H9 (cell line): ENCODE results near the gene CDH13. TPM values are rescaled to one million over a fixed set of nuclear protein-coding genes. Genes with fewer than 3 reads are reported as not detected.

Experiments
- DNase-seq: peaks from one replicate; pipeline ENCODE4 v3.0.0-alpha.2; 2017
- H2AFZ ChIP-seq: one replicate; pipeline ENCODE4 v1.6.1; 2013; ENCODE audit warnings: mild to moderate bottlenecking, low read length, control low read depth, moderate library complexity
- H2AK5ac ChIP-seq: 2 replicates; pipeline ENCODE4 v1.6.1; 2013; ENCODE audit warnings: low read length, control low read depth, mixed read lengths; ENCODE audit not compliant: insufficient read length
- H2BK120ac ChIP-seq: one replicate; pipeline ENCODE4 v1.6.1; 2013; ENCODE audit warnings: low read depth, mild to moderate bottlenecking, low read length, control low read depth, inconsistent platforms; ENCODE audit not compliant: poor library complexity, severe bottlenecking
- H2BK12ac ChIP-seq: 2 replicates; pipeline ENCODE4 v1.6.1; 2013; ENCODE audit warnings: low read length, control low read depth, mixed read lengths, low read depth; ENCODE audit not compliant: insufficient read length
- H2BK15ac ChIP-seq: 2 replicates; pipeline ENCODE4 v1.6.1; 2013; ENCODE audit warnings: low read depth, low read length, control low read depth
- H2BK20ac ChIP-seq: one replicate; pipeline ENCODE4 v1.6.1; 2013; ENCODE audit warnings: low read depth, mild to moderate bottlenecking, low read length, control low read depth, inconsistent platforms; ENCODE audit not compliant: poor library complexity, severe bottlenecking
- H2BK5ac ChIP-seq: 2 replicates; pipeline ENCODE4 v1.6.1; 2013; ENCODE audit warnings: low read length, control low read depth, mixed read lengths; ENCODE audit not compliant: insufficient read length
- H3K14ac ChIP-seq: 2 replicates; pipeline ENCODE4 v1.6.1; 2013; ENCODE audit warnings: low read length, control low read depth; ENCODE audit not compliant: insufficient read depth
- H3K18ac ChIP-seq: 2 replicates; pipeline ENCODE4 v1.6.1; 2013; ENCODE audit warnings: low read depth, mild to moderate bottlenecking, mixed read lengths, low read length, control low read depth; ENCODE audit not compliant: insufficient read length
- H3K23ac ChIP-seq: 2 replicates; pipeline ENCODE4 v1.6.1; 2013; ENCODE audit warnings: low read length, control low read depth, mixed read lengths, low read depth; ENCODE audit not compliant: insufficient read length
- H3K23me2 ChIP-seq: 2 replicates; pipeline ENCODE4 v1.6.1; 2013; ENCODE audit warnings: low read depth, mild to moderate bottlenecking, mixed read lengths, low read length, control low read depth; ENCODE audit not compliant: insufficient read length, poor library complexity, severe bottlenecking
- H3K27ac ChIP-seq: 2 replicates; pipeline ENCODE4 v1.5.1; 2013; ENCODE audit warnings: low read length, control low read depth, mixed read lengths, low read depth; ENCODE audit not compliant: insufficient read length
- H3K27me3 ChIP-seq: 2 replicates; pipeline ENCODE4 v1.6.1; 2013; ENCODE audit warnings: low read length, control low read depth, inconsistent platforms; ENCODE audit not compliant: insufficient read depth
- H3K4ac ChIP-seq: 2 replicates; pipeline ENCODE4 v1.6.1; 2013; ENCODE audit warnings: low read depth, mild to moderate bottlenecking, control low read depth, inconsistent platforms, low read length, moderate library complexity
- H3K4me1 ChIP-seq: 2 replicates; pipeline ENCODE4 v1.6.1; 2013; ENCODE audit warnings: low read length, control low read depth, inconsistent platforms; ENCODE audit not compliant: insufficient read depth
- H3K4me2 ChIP-seq: 2 replicates; pipeline ENCODE4 v1.6.1; 2013; ENCODE audit warnings: low read length, control low read depth, mixed read lengths; ENCODE audit not compliant: insufficient read length, insufficient read depth
- H3K56ac ChIP-seq: 2 replicates; pipeline ENCODE4 v1.6.1; 2013; ENCODE audit warnings: low read depth, mild to moderate bottlenecking, mixed read lengths, low read length, control low read depth; ENCODE audit not compliant: insufficient read length
- H3K79me1 ChIP-seq: 2 replicates; pipeline ENCODE4 v1.6.1; 2013; ENCODE audit warnings: low read depth, mild to moderate bottlenecking, moderate library complexity, low read length, control low read depth, inconsistent platforms; ENCODE audit not compliant: insufficient read depth, poor library complexity, severe bottlenecking
- H3K79me2 ChIP-seq: 2 replicates; pipeline ENCODE4 v1.6.1; 2013; ENCODE audit warnings: low read length, control low read depth, inconsistent platforms; ENCODE audit not compliant: insufficient read depth
- H3K9ac ChIP-seq: 2 replicates; pipeline ENCODE4 v1.6.1; 2013; ENCODE audit warnings: low read length, control low read depth, mixed read lengths; ENCODE audit not compliant: insufficient read length; ENCODE audit errors: extremely low read depth
- H3K9me3 ChIP-seq: one replicate; pipeline ENCODE4 v1.6.1; 2013; ENCODE audit warnings: low read depth, low read length, inconsistent platforms; ENCODE audit not compliant: control insufficient read depth
- H3T11ph ChIP-seq: one replicate; pipeline ENCODE4 v1.6.1; 2013; ENCODE audit warnings: mild to moderate bottlenecking, low read length, control low read depth, inconsistent platforms
- H4K20me1 ChIP-seq: one replicate; pipeline ENCODE4 v1.6.1; 2013; ENCODE audit not compliant: control insufficient read depth, insufficient read length, insufficient read depth
- H4K5ac ChIP-seq: 2 replicates; pipeline ENCODE4 v1.6.1; 2013; ENCODE audit warnings: low read depth, mild to moderate bottlenecking, mixed read lengths, low read length, control low read depth; ENCODE audit not compliant: insufficient read length
- H4K8ac ChIP-seq: replicated peaks from 2 replicates; pipeline ENCODE4 v1.6.1; 2013; ENCODE audit warnings: low read length, control low read depth, mixed read lengths, low read depth; ENCODE audit not compliant: insufficient read length
- H4K91ac ChIP-seq: 2 replicates; pipeline ENCODE4 v1.6.1; 2013; ENCODE audit warnings: low read depth, mild to moderate bottlenecking, moderate library complexity, mixed read lengths, low read length, control low read depth; ENCODE audit not compliant: insufficient read length
- H3K27ac Mint-ChIP-seq, 3 experiments: 2 replicates in 2 of 3; 3 replicates in 1 of 3; pipeline ENCODE4 v1.8.0; 2020 to 2021; ENCODE audit warnings: mixed read lengths in 3 of 3, mild to moderate bottlenecking in 1 of 3, moderate library complexity in 1 of 3
- H3K27me3 Mint-ChIP-seq: 2 replicates; pipeline ENCODE4 v1.8.0; 2021; ENCODE audit warnings: low read depth, mild to moderate bottlenecking, moderate library complexity, mixed read lengths
- H3K36me3 Mint-ChIP-seq, 3 experiments: 2 replicates in 2 of 3; 3 replicates in 1 of 3; pipeline ENCODE4 v1.8.0; 2020 to 2021; ENCODE audit warnings: low read depth in 3 of 3, mixed read lengths in 3 of 3; ENCODE audit not compliant: insufficient read depth in 1 of 3
- H3K4me1 Mint-ChIP-seq, 2 experiments: 2 replicates each; pipeline ENCODE4 v1.8.0; 2020; ENCODE audit warnings: mixed read lengths in 2 of 2
- H3K4me3 Mint-ChIP-seq, 2 experiments: 2 replicates in 1 of 2; 3 replicates in 1 of 2; pipeline ENCODE4 v1.8.0; 2020 to 2021; ENCODE audit warnings: mild to moderate bottlenecking in 2 of 2, mixed read lengths in 2 of 2, moderate library complexity in 1 of 2
- H3K9me3 Mint-ChIP-seq, 2 experiments: 2 replicates in 1 of 2; 3 replicates in 1 of 2; pipeline ENCODE4 v1.8.0; 2020; ENCODE audit warnings: mild to moderate bottlenecking in 2 of 2, mixed read lengths in 2 of 2, moderate library complexity in 1 of 2
- WGBS: extraction: QIAGEN DNeasy Blood & Tissue Kit; methylation state at CpG from one replicate; pipeline ENCODE4 v1.1.7; 2013; ENCODE audit warnings: missing lambda C conversion rate, low lambda C conversion rate, mixed read lengths; ENCODE audit not compliant: insufficient read length; ENCODE audit errors: extremely low coverage; 5-methylcytosine and 5-hydroxymethylcytosine counted together
- total RNA-seq: library from RNA; stranded (reverse); gene quantifications from 2 replicates; pipeline ENCODE4 v1.2.1, GENCODE V29; 2021
- TF ChIP-seq, protein P1 (sequence below): fragments of 200-600 bp; sonication (generic); conservative IDR thresholded peaks from 3 replicates; pipeline ENCODE4 v1.8.0; 2021; ENCODE audit warnings: antibody characterized with exemption, mild to moderate bottlenecking

The CDH13 gene
- total RNA-seq, 1 experiment from 2014 or later = 1.5 TPM

- H3K4me1 Mint-ChIP-seq = peaks cover under 1% of the 10 kb centered on the region in 2 experiments; a peak in 2 of 4 replicates
- peaks cover 2% of the 10 kb centered on the region for H3K27me3 Mint-ChIP-seq
- H2BK120ac ChIP-seq = no peak overlapping the region
- H3K4ac ChIP-seq = no peak overlapping the region
- no peak overlapping the region for H3T11ph ChIP-seq
- H3K4me3 Mint-ChIP-seq = no peak overlapping the region
- WGBS = no CpG with 5 or more reads among the region's 5 CpGs
- no peak overlapping the region for H3K18ac ChIP-seq
- H3K56ac ChIP-seq = no peak overlapping the region
- no peak overlapping the region for H2BK5ac ChIP-seq
- H3K9me3 ChIP-seq = no peaks in the 10 kb centered on the region
- H3K14ac ChIP-seq = no peak overlapping the region
- no peak overlapping the region for H2AFZ ChIP-seq
- H3K27ac ChIP-seq = no peak overlapping the region
- no peak overlapping the region for H2BK15ac ChIP-seq
- H3K4me2 ChIP-seq = no peak overlapping the region
- TF ChIP-seq, protein P1, sequence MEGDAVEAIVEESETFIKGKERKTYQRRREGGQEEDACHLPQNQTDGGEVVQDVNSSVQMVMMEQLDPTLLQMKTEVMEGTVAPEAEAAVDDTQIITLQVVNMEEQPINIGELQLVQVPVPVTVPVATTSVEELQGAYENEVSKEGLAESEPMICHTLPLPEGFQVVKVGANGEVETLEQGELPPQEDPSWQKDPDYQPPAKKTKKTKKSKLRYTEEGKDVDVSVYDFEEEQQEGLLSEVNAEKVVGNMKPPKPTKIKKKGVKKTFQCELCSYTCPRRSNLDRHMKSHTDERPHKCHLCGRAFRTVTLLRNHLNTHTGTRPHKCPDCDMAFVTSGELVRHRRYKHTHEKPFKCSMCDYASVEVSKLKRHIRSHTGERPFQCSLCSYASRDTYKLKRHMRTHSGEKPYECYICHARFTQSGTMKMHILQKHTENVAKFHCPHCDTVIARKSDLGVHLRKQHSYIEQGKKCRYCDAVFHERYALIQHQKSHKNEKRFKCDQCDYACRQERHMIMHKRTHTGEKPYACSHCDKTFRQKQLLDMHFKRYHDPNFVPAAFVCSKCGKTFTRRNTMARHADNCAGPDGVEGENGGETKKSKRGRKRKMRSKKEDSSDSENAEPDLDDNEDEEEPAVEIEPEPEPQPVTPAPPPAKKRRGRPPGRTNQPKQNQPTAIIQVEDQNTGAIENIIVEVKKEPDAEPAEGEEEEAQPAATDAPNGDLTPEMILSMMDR = no peak
- no peak for DNase-seq
- H3K79me2 ChIP-seq = no peaks in the 10 kb centered on the region
- no peak overlapping the region for H4K91ac ChIP-seq
- H3K4me1 ChIP-seq = no peaks in the 10 kb centered on the region
- H2BK20ac ChIP-seq = no peak overlapping the region
- no peak overlapping the region for H4K5ac ChIP-seq
- no peak overlapping the region for H2BK12ac ChIP-seq
- H3K23ac ChIP-seq = no peak overlapping the region
- H4K20me1 ChIP-seq = no peaks in the 10 kb centered on the region
- no peak overlapping the region for H3K27ac Mint-ChIP-seq
- no peaks in the 10 kb centered on the region; the same call in 1 of the 2 replicates for H3K27me3 ChIP-seq
- H3K23me2 ChIP-seq = no peaks in the 10 kb centered on the region
- no peaks in the 10 kb centered on the region; a peak in 1 of 5 replicates for H3K9me3 Mint-ChIP-seq
- H2AK5ac ChIP-seq = no peak overlapping the region
- no peaks in the 10 kb centered on the region for H3K79me1 ChIP-seq
- no peak overlapping the region for H3K9ac ChIP-seq
- no peaks in the 10 kb centered on the region; a peak in 1 of 7 replicates for H3K36me3 Mint-ChIP-seq
- no peak overlapping the region for H4K8ac ChIP-seq
Observed at GRCh38 chr16:83206426-83206825, 579.7 kb downstream of the CDH13 start.
